ENCODE data around the gene SEMA3E.

GRCh38 chr7:83339907-83340306, 309.0 kb downstream of the SEMA3E start:
- TF ChIP-seq EZH2 (IDR thresholded peaks at IDR 0.05; ENCODE audit: insufficient read depth, poor library complexity, severe bottlenecking) (no peak), EZH2phosphoT487 (IDR thresholded peaks at IDR 0.05; ENCODE audit: insufficient read depth, low read depth) (no peak)
